HG02938 (cell line): Measurements from ENCODE around the gene SAG.
A peak's percentile ranks its signal among the peaks of the same experiment; 100 is the strongest.

Experiments used
- ATAC-seq: cut with Tn5 transposase; IDR thresholded peaks from one replicate; pipeline ENCODE4 v1.9.1; 2021; ENCODE audit warnings: mild to moderate bottlenecking, moderate library complexity; ENCODE audit not compliant: unreplicated experiment

SAG gene

GRCh38 chr2:233375490-233376314 lies 68.1 kb downstream of the SAG start:
- ATAC-seq, result no peak

GRCh38 chr2:233379034-233379433 lies 71.4 kb downstream of the SAG start:
- no peak for ATAC-seq

- no peak for ATAC-seq
Observed at GRCh38 chr2:233379441-233379840, 71.8 kb downstream of the SAG start.

- peak; percentile 44 for ATAC-seq
Observed at GRCh38 chr2:233380132-233380895, 72.7 kb downstream of the SAG start.

- no peak for ATAC-seq
Observed at GRCh38 chr2:233380995-233381637, 73.5 kb downstream of the SAG start.

- no peak for ATAC-seq
Observed at GRCh38 chr2:233381638-233381995, 74.0 kb downstream of the SAG start.

GRCh38 chr2:233384015-233384414 lies 76.4 kb downstream of the SAG start:
- ATAC-seq, result no peak

GRCh38 chr2:233384811-233385488 lies 77.3 kb downstream of the SAG start:
- ATAC-seq, result peak; percentile 15

GRCh38 chr2:233385489-233386044 lies 78.0 kb downstream of the SAG start:
- ATAC-seq, result peak; percentile 66

GRCh38 chr2:233386382-233387041 lies 78.9 kb downstream of the SAG start:
- ATAC-seq, result no peak

- ATAC-seq, result no peak
Observed at GRCh38 chr2:233387225-233387624, 79.6 kb downstream of the SAG start.

GRCh38 chr2:233387667-233388528 lies 80.3 kb downstream of the SAG start:
- ATAC-seq, result no peak

- no peak for ATAC-seq
Observed at GRCh38 chr2:233389601-233390125, 82.0 kb downstream of the SAG start.

- no peak for ATAC-seq
Observed at GRCh38 chr2:233395687-233396086, 88.1 kb downstream of the SAG start.
